ENCODE measurements around the gene BMP2K.

Gene BMP2K

DNA sequence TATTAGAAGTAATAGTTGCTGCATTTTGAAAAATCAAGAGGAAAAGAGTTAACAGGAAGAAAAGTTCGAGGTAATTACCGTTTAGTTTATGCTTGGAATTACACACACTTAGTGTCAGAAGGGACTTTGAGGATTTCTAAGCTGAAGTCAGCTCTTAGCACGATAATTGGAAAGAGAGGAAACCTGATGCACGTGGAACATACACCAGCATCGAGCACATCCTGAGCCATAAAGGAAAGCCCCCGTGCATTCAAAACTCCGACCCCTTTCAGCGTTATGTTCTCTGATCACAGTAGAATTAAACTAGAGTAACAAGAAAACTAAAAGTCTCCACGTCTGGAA is 163.5 kb downstream of the BMP2K start:
- DNase-seq, result peak; percentile 60

DNA sequence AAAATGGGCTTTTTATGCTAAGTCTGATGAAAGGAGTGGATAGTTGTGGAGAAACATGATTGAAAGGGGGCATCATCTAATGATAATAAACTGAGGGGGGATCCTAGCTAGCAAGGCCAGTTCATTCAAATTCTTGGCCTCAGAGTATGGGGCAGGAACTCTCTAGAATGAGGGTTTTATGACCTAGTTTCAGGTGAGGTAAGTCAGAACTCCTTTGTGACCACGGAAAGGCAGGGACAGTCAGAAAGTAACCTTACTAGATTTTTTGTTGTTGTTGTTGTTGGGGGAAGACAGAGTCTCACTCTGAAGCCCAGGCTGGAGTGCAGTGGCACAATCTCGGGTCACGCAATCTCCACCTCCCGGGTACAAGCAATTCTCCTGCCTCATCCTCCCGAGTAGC is 164.6 kb downstream of the BMP2K start:
- DNase-seq, result no peak

DNA sequence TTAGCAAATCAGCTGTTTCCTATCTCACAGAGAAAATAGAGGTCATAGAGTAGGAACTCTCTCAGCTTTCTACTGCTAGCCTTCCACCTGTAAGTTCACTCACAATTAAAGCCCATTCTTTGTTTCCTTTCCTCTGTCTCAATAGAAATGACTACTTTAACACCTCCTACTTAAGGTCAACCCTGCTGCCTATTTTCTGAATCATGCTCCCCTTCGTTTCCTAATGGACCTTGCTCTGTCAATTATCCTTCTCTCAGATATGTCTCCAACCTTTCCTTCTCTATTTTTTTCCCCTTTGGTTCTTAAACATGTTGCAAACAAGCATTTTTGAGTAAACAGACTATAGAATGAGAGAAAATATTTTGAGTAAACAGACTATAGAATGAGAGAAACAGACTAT is 168.2 kb downstream of the BMP2K start:
- no peak for DNase-seq

DNA sequence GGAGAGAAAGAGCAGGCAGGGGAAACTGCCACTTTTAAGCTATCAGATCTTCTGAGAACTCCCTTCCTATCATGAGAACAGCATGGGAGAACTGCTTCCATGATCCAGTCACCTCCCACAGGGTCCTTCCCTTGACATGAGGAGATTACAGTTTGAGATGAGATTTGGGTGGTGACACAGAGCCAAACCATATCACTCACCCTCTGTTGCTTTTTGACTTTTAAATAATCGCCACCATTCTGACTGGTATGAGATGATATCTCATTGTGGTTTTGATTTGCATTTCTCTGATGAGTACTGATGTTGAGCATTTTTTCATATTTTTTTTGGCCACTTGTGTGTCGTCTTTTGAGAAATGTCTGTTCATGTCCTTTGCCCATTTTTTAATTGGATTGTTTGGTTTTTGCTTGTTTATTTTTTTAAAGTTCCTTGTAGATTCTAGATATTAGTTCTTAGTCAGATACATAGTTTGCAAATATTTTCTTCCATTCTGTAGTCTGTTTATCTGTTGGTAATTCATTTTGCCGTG is 169.6 kb downstream of the BMP2K start:
- no peak for DNase-seq

DNA sequence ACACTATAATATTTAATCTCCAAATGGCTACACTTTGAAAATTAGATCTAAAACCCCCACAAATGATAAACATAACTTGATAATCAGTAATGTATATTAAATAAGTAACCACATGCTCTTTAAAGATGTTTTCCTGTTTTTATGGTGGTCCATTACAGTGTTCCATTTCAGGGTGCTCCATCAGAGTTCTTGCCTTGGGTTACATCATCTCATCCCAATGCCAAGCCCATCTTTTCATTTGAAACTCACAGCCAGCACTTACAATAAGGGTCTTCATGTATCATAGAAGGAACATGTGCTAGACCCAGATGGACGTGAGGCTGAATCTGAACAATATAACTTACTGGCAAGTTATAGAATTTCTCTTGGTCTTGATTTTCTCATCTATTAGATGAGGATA is 173.6 kb downstream of the BMP2K start:
- no peak for DNase-seq

DNA sequence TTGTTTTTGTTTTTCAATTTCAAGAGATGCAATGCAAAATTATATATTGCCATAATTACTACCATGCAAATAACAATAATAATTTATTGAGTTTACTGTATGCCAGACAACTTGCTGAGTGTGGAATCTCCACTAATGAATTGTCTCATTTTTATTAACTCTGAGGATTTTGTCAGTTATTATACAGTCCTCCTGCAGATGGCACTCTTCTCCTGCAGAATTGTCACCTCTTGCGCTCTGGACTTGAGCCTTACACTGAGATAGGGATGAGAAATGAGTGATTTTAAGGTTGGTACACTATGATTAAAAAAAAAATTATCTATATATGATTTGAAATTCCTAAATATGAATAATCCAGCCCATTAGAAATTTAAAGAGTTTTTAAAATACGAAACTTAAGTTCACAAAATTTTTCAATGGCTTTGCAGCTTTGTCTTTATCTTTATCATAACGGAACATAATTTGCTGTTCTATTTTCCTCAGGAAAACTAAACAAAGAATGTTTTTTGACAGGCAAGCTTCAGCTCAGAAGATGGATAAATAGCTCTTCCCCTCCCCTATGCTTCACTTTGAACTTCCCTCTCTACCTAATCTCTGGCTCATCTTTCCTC is 175.8 kb downstream of the BMP2K start:
- DNase-seq, result peak; percentile 44

DNA sequence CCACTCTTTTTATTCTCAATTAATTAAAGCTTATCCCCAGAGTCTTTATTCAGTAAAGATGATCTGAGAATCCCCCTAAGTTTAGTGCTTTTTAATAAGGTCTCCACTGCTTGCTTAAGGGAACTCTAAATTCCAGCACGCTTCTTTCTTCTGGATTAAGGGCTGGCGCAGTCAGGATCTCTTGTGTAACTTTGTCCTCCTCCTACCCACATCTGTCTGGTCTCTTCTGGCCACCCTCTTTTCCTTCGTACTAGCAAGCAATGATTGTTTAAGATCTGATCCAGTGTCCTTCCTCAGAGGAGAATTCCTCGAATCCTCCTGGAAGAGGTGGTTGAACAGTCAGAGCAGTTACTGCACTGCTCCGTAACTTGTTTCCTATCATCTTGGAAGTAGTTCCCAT is 177.1 kb downstream of the BMP2K start:
- DNase-seq, result no peak

DNA sequence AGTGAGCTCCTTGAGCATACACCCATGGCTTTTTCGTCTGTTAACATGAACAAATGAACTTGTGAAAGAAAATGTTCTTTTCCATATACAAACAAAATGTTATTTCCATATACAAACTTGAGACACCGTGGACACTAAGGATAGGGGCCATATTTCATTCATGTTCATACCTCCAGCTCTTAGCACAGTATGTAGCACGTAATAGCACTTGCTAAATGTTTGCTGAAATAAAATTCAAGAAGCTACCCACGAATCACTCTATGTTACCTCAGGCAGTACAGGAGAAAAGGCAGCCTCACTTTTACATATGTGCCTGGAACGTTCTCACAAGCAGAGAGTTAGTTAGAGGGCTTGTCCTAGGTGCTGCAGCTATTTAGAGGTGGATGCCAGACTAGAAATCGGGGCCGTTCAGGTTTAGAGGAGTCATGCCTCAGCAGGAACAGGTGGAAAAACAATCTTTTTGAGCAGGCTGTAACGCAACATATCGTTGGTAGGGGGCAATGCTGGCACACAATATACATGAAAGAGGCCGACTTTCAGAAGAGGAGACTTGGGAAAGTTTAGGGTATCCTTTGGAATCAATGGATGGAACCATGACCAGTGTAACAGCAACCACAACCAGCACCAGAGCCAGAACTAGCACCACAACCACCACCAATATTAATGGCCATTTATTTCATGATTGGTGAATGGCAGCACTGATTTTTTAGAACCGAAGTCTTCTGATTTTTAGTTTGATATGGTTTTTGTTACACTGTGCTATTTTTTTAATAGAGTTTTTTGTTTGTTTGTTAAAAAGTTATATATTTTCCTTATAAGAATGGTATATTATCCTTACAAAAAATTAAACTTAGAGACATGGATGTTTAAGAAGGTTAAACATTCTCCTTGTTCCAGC is 177.9 kb downstream of the BMP2K start:
- peak; percentile 69 for DNase-seq

DNA sequence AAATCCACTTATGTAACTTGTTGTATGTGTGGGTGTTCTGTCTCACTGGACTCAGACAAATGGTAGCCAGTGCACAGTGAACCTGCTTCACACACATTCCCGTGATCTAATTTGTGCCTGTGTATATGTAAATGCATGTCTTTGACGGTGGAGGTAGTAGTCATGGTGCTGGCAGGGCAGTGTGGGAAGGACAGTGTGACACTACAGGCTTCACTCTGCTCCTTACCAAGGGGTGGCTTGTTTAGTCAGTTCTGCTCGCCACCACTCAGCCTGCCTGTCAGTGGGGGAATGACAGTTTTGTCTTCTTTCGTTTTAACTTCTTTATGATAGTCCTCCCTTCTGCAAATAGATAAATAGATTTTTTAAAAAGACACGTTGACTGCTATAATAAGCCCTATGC is 180.8 kb downstream of the BMP2K start:
- no peak for DNase-seq

DNA sequence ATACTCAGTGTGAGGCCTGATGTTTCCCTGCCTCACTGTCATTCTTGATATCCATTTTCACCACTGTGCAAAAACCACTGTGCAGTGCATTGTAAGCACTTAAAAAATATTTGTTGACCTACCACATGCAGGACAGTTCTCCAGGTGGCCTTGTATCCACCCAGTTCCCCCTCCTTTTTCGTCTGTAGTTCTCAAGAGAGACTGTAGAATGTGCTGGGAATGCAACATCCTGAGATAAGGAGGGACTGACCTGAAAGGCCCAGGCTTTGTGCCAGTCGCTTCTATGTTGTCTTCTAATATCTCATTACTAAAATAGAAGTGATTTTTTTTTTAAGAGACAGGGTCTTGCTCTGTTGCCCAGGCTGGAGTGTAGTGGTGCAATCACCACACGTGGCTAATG is 184.8 kb downstream of the BMP2K start:
- DNase-seq, result no peak

All from NCI-H1694 treated with DMSO at 0.1 percent for 48 hours (cell line).